ENCODE measurements around the gene SYTL4.
"Not testable (repeated sequence)": the region's sequence is repeated elsewhere in the genome, so short reads cannot be mapped to it uniquely, and the experiment has no call there.

Gene SYTL4

GRCh38 chrX:100747090-100747489, 15.2 kb upstream of the SYTL4 start:
- no peak for TF ChIP-seq CTCF (IDR thresholded peaks at IDR 0.05; ENCODE audit: insufficient read depth, low read length, poor library complexity, severe bottlenecking)
- H3K27me3 ChIP-seq (replicated peaks; ENCODE audit: control insufficient read depth, insufficient read depth, low read length): no peaks in the 10 kb centered on the region; the same call in 1 of the 2 replicates
- no peak for DNase-seq (ENCODE audit: extremely low read depth, insufficient read length)

GRCh38 chrX:100745806-100746537, 14.1 kb upstream of the SYTL4 start:
- H3K36me3 ChIP-seq (ENCODE audit: control insufficient read depth, insufficient read depth, low read length): no peaks in the 10 kb centered on the region
- H3K27me3 ChIP-seq (replicated peaks; ENCODE audit: control insufficient read depth, insufficient read depth, low read length): no peaks in the 10 kb centered on the region; the same call in 1 of the 2 replicates
- TF ChIP-seq CTCF (IDR thresholded peaks at IDR 0.05; ENCODE audit: insufficient read depth, low read length, poor library complexity, severe bottlenecking): no peak
- DNase-seq (ENCODE audit: extremely low read depth, insufficient read length): no peak
- no peak overlapping the region for H3K4me3 ChIP-seq (replicated peaks; ENCODE audit: low read depth, low read length)

More at GRCh38 chrX:100747090-100747489, 15.2 kb upstream of the SYTL4 start:
- no peaks in the 10 kb centered on the region for H3K36me3 ChIP-seq (ENCODE audit: control insufficient read depth, insufficient read depth, low read length)
- H3K4me3 ChIP-seq (replicated peaks; ENCODE audit: low read depth, low read length): no peak overlapping the region

- DNase-seq (ENCODE audit: extremely low read depth, insufficient read length): no peak
- Histone ChIP-seq H3K27me3 (replicated peaks; ENCODE audit: control insufficient read depth, insufficient read depth, low read length) (no peaks in the 10 kb centered on the region; the same call in 1 of the 2 replicates), H3K4me3 (replicated peaks; ENCODE audit: low read depth, low read length) (no peak overlapping the region), H3K36me3 (ENCODE audit: control insufficient read depth, insufficient read depth, low read length) (no peaks in the 10 kb centered on the region)
- TF ChIP-seq CTCF (IDR thresholded peaks at IDR 0.05; ENCODE audit: insufficient read depth, low read length, poor library complexity, severe bottlenecking): no peak
Observed at GRCh38 chrX:100745205-100745604, 13.3 kb upstream of the SYTL4 start.

GRCh38 chrX:100743009-100743607, 11.2 kb upstream of the SYTL4 start:
- no peaks in the 10 kb centered on the region; the same call in none of the 2 replicates for H3K27me3 ChIP-seq (replicated peaks; ENCODE audit: control insufficient read depth, insufficient read depth, low read length)
- TF ChIP-seq CTCF (IDR thresholded peaks at IDR 0.05; ENCODE audit: insufficient read depth, low read length, poor library complexity, severe bottlenecking): no peak
- DNase-seq (ENCODE audit: extremely low read depth, insufficient read length): no peak
- H3K4me3 ChIP-seq (replicated peaks; ENCODE audit: low read depth, low read length): no peak overlapping the region
- H3K36me3 ChIP-seq (ENCODE audit: control insufficient read depth, insufficient read depth, low read length): no peaks in the 10 kb centered on the region

- H3K4me3 ChIP-seq (replicated peaks; ENCODE audit: low read depth, low read length); H3K27me3 ChIP-seq (replicated peaks; ENCODE audit: control insufficient read depth, insufficient read depth, low read length); H3K36me3 ChIP-seq (ENCODE audit: control insufficient read depth, insufficient read depth, low read length); DNase-seq (ENCODE audit: extremely low read depth, insufficient read length): not testable (repeated sequence)
Observed at GRCh38 chrX:100724006-100724405, 7.9 kb downstream of the SYTL4 start.

- DNase-seq (ENCODE audit: extremely low read depth, insufficient read length): no peak
- Histone ChIP-seq H3K36me3 (ENCODE audit: control insufficient read depth, insufficient read depth, low read length) (no peaks in the 10 kb centered on the region), H3K27me3 (replicated peaks; ENCODE audit: control insufficient read depth, insufficient read depth, low read length) (no peaks in the 10 kb centered on the region), H3K4me3 (replicated peaks; ENCODE audit: low read depth, low read length) (no peak overlapping the region)
- no peak for TF ChIP-seq CTCF (IDR thresholded peaks at IDR 0.05; ENCODE audit: insufficient read depth, low read length, poor library complexity, severe bottlenecking)
Observed at GRCh38 chrX:100721328-100721727, 10.6 kb downstream of the SYTL4 start.

Measured in GM06990 (cell line).